Measurements from ENCODE around the gene EML4. TPM values are rescaled to one million over a fixed set of nuclear protein-coding genes. Genes with fewer than 3 reads are reported as not detected.

Gene EML4
- total and polyA plus RNA-seq, 2 donors (not counting 1 experiment from before 2014, with no cell fraction given), result 49.4 to 134 TPM

- no peak for ATAC-seq (ENCODE audit: low read depth)
- Mint-ChIP-seq H3K4me3 (no peak overlapping the region), H3K4me1 (no peaks in the 10 kb centered on the region), H3K27ac (no peak overlapping the region), H3K27me3 (no peaks in the 10 kb centered on the region), H3K9me3 (ENCODE audit: insufficient read depth) (no peaks in the 10 kb centered on the region)
- no peaks in the 10 kb centered on the region for H3K27me3 ChIP-seq (replicated peaks in 1 of 4; ENCODE audit: control extremely low read depth in 1 of 4, control insufficient read depth in 3 of 4, insufficient read depth in 4 of 4, low read length in 3 of 4)
- no peak overlapping the region for H3K9ac ChIP-seq (ENCODE audit: low read length)
- ChIA-PET POLR2A (no interaction called here), CTCF (no interaction called here)
- intact Hi-C loops (cut with micrococcal nuclease), result no loop called here
- H3K4me2 ChIP-seq (replicated peaks; ENCODE audit: low read depth, low read length, poor library complexity, severe bottlenecking), result no peak overlapping the region
- no peaks in the 10 kb centered on the region for H4K20me1 ChIP-seq (ENCODE audit: control insufficient read depth, insufficient read depth, low read length, poor library complexity, severe bottlenecking)
- no peak overlapping the region for H3K27ac ChIP-seq (ENCODE audit: low read length in 2 of 2)
- no peaks in the 10 kb centered on the region for H3K4me1 ChIP-seq (ENCODE audit: control insufficient read depth in 2 of 2, insufficient read depth in 2 of 2, low read length in 2 of 2)
- H3K36me3 ChIP-seq (replicated peaks in 1 of 2; ENCODE audit: control extremely low read depth in 1 of 2, control insufficient read depth in 1 of 2, extremely low read depth in 1 of 2, insufficient read depth in 2 of 2, low read length in 1 of 2), result peaks cover 9 to 25% of the 10 kb centered on the region in 2 experiments
- no peaks in the 10 kb centered on the region for H3K79me2 ChIP-seq (ENCODE audit: control insufficient read depth, insufficient read depth, low read length)
- H3K4me3 ChIP-seq (ENCODE audit: control extremely low read depth in 1 of 5, extremely low read depth in 1 of 5, insufficient read depth in 1 of 5, low read depth in 2 of 5, low read length in 4 of 5), result no peak overlapping the region
- WGBS (ENCODE audit: insufficient coverage), result 97% methylated on average over 4 of the region's 5 CpGs
- H2AFZ ChIP-seq (ENCODE audit: insufficient read depth, low read depth, low read length, poor library complexity, severe bottlenecking), result no peak overlapping the region
- TF ChIP-seq EZH2 (IDR thresholded peaks at IDR 0.05; ENCODE audit: borderline replicate concordance, insufficient read depth, low read depth, low read length, poor library complexity, severe bottlenecking), result no peak
- peaks cover 0 to 9% (median 0%) of the 10 kb centered on the region in 3 donors for H3K9me3 ChIP-seq (ENCODE audit: control extremely low read depth in 1 of 3, control insufficient read depth in 2 of 3, insufficient read depth in 1 of 3, low read length in 2 of 3)
- no peak for DNase-seq
Measured at GRCh38 chr2:42337356-42337820, 168.2 kb downstream of the EML4 start.

GRCh38 chr2:42337846-42338566, 168.9 kb downstream of the EML4 start:
- intact Hi-C loops (cut with micrococcal nuclease), result no loop called here
- Histone ChIP-seq H4K20me1 (ENCODE audit: control insufficient read depth, insufficient read depth, low read length, poor library complexity, severe bottlenecking) (no peaks in the 10 kb centered on the region), H3K4me3 (ENCODE audit: control extremely low read depth in 1 of 5, extremely low read depth in 1 of 5, insufficient read depth in 1 of 5, low read depth in 2 of 5, low read length in 4 of 5) (no peak overlapping the region), H2AFZ (ENCODE audit: insufficient read depth, low read depth, low read length, poor library complexity, severe bottlenecking) (no peak overlapping the region), H3K9me3 (ENCODE audit: control extremely low read depth in 1 of 3, control insufficient read depth in 2 of 3, insufficient read depth in 1 of 3, low read length in 2 of 3) (peaks cover 0 to 9% (median 0%) of the 10 kb centered on the region in 3 donors), H3K4me2 (replicated peaks; ENCODE audit: low read depth, low read length, poor library complexity, severe bottlenecking) (no peak overlapping the region), H3K36me3 (replicated peaks in 1 of 2; ENCODE audit: control extremely low read depth in 1 of 2, control insufficient read depth in 1 of 2, extremely low read depth in 1 of 2, insufficient read depth in 2 of 2, low read length in 1 of 2) (peaks cover 7 to 19% of the 10 kb centered on the region in 2 experiments), H3K27me3 (replicated peaks in 1 of 4; ENCODE audit: control extremely low read depth in 1 of 4, control insufficient read depth in 3 of 4, insufficient read depth in 4 of 4, low read length in 3 of 4) (no peaks in the 10 kb centered on the region), H3K4me1 (ENCODE audit: control insufficient read depth in 2 of 2, insufficient read depth in 2 of 2, low read length in 2 of 2) (no peaks in the 10 kb centered on the region), H3K27ac (ENCODE audit: low read length in 2 of 2) (no peak overlapping the region), H3K79me2 (ENCODE audit: control insufficient read depth, insufficient read depth, low read length) (no peaks in the 10 kb centered on the region), H3K9ac (ENCODE audit: low read length) (no peak overlapping the region)
- ChIA-PET POLR2A (no interaction called here), CTCF (no interaction called here)
- no peak for DNase-seq
- TF ChIP-seq CTCF (IDR thresholded peaks at IDR 0.05), result no peak
- no peak for TF ChIP-seq EZH2 (IDR thresholded peaks at IDR 0.05; ENCODE audit: borderline replicate concordance, insufficient read depth, low read depth, low read length, poor library complexity, severe bottlenecking)
- no peaks in the 10 kb centered on the region for H3K4me1 Mint-ChIP-seq
- 95% methylated on average over 25 of the region's 28 CpGs for WGBS (ENCODE audit: insufficient coverage)
- no peak for ATAC-seq (ENCODE audit: low read depth)
- no peaks in the 10 kb centered on the region for H3K9me3 Mint-ChIP-seq (ENCODE audit: insufficient read depth)
- peak overlapping the region; percentile 32 for H3K27ac Mint-ChIP-seq
- no peaks in the 10 kb centered on the region for H3K27me3 Mint-ChIP-seq
- no peak overlapping the region for H3K4me3 Mint-ChIP-seq
